Measurements from ENCODE around the gene OR10C1.
"Not testable (repeated sequence)": the region's sequence is repeated elsewhere in the genome, so short reads cannot be mapped to it uniquely, and the experiment has no call there.

OR10C1 gene, protein sequence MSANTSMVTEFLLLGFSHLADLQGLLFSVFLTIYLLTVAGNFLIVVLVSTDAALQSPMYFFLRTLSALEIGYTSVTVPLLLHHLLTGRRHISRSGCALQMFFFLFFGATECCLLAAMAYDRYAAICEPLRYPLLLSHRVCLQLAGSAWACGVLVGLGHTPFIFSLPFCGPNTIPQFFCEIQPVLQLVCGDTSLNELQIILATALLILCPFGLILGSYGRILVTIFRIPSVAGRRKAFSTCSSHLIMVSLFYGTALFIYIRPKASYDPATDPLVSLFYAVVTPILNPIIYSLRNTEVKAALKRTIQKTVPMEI

DNA sequence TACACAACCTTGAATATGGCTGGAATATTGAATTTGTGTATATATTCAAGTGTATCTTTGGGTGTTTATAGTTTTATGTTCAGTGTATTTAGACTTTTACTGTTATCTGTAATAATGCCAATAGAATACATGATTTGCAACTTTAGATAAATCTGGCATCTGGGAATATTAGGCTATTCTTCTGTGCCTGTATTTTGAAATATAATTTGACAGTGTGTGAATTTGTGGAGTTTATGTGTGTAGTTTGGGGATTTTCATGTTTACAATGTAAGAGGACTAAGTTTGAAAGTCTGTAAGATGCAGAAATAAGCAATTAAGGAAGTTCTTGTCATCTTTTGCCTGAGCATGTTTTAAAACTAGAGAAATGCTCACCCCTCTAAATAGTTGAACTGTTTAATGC lies at the start of gene OR10C1:
OR10C1 (plus strand) TSS at position 301 of the 400 bp plus-strand sequence. CDS start 710 bp downstream, outside the sequence.
- DNase-seq (ENCODE audit: low spot score): no peak
- no peaks in the 10 kb centered on the region for H3K9me3 Mint-ChIP-seq
- H3K36me3 Mint-ChIP-seq (ENCODE audit: low read depth): no peaks in the 10 kb centered on the region
- H3K4me1 Mint-ChIP-seq (ENCODE audit: low read depth): no peaks in the 10 kb centered on the region
- no peak within 1 kb of the TSS for H3K4me3 Mint-ChIP-seq
- H3K27me3 Mint-ChIP-seq (ENCODE audit: low read depth): peaks cover 4% of the 10 kb centered on the region
- no peak within 1 kb of the TSS for H3K27ac Mint-ChIP-seq

DNA sequence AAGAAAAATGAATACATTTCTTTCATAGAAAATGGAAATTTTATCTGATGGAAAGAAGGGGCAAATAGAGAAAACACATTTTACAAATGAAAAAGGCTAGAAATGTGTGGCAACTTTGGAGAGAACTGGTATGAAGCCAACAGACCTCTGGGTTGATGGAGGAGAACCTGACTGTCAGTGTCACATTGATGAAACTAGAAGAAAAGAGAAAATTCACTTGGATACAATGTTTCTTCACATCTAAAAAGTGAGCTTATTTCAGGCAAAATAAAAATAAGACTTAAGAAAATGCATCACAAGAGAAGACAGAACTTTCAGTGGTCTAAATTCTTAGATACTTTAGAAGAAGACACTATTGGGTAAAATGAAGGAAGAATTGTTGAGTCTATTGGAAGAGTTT lies 43.8 kb upstream of the OR10C1 start, which contains the start of gene OR12D2:
OR12D2 (plus strand) TSS at position 301 of the 400 bp plus-strand sequence. CDS start 1,069 bp downstream, outside the sequence.
- Mint-ChIP-seq H3K27ac (no peak within 1 kb of the TSS), H3K4me1 (ENCODE audit: low read depth) (no peaks in the 10 kb centered on the region), H3K4me3 (no peak within 1 kb of the TSS), H3K36me3 (ENCODE audit: low read depth) (no peaks in the 10 kb centered on the region), H3K27me3 (ENCODE audit: low read depth) (peaks cover 12% of the 10 kb centered on the region), H3K9me3 (no peaks in the 10 kb centered on the region)
- DNase-seq (ENCODE audit: low spot score): no peak

- no peaks in the 10 kb centered on the region for H3K9me3 Mint-ChIP-seq
- peaks cover 13% of the 10 kb centered on the region for H3K27me3 Mint-ChIP-seq (ENCODE audit: low read depth)
- H3K4me3 Mint-ChIP-seq: no peak overlapping the region
- no peaks in the 10 kb centered on the region for H3K4me1 Mint-ChIP-seq (ENCODE audit: low read depth)
- H3K27ac Mint-ChIP-seq: no peak overlapping the region
- no peak for DNase-seq (ENCODE audit: low spot score)
- H3K36me3 Mint-ChIP-seq (ENCODE audit: low read depth): no peaks in the 10 kb centered on the region
Measured at GRCh38 chr6:29399525-29399924, 39.6 kb upstream of the OR10C1 start.

- Mint-ChIP-seq H3K27me3 (ENCODE audit: low read depth) (peaks cover 4% of the 10 kb centered on the region), H3K27ac (no peak overlapping the region), H3K4me3 (no peak overlapping the region), H3K9me3 (no peaks in the 10 kb centered on the region), H3K36me3 (ENCODE audit: low read depth) (no peaks in the 10 kb centered on the region), H3K4me1 (ENCODE audit: low read depth) (no peaks in the 10 kb centered on the region)
- DNase-seq (ENCODE audit: low spot score): no peak
Measured at GRCh38 chr6:29403801-29404200, 35.3 kb upstream of the OR10C1 start.

DNA sequence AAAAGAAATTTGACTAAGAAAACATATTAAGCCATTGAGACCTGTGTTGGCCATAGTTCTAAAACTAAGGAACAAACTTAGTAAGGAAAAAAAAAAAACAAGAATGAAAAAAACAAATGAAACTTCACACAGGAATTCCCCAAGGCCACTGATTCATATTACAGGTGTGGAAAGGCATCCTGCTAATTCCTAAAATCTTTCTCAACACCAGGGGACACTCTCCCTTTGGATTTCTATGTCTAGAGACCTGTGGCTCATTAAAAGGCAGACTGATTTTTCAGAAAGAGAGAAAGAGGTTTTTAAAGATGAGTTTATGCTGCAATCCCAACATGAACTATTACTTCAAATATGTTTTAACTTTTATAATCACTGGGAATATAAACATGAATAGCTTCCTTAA lies 24.5 kb upstream of the OR10C1 start, which contains the start of gene OR12D1:
OR12D1 (plus strand) TSS at position 341 of the 400 bp plus-strand sequence.
- Mint-ChIP-seq H3K27ac (no peak within 1 kb of the TSS), H3K4me1 (ENCODE audit: low read depth) (no peaks in the 10 kb centered on the region), H3K9me3 (peaks cover 9% of the 10 kb centered on the region), H3K36me3 (ENCODE audit: low read depth) (no peaks in the 10 kb centered on the region), H3K4me3 (no peak within 1 kb of the TSS), H3K27me3 (ENCODE audit: low read depth) (peaks cover 1% of the 10 kb centered on the region)
- DNase-seq (ENCODE audit: low spot score): no peak

GRCh38 chr6:29419516-29419915 lies 19.6 kb upstream of the OR10C1 start:
- H3K4me3 Mint-ChIP-seq: no peak overlapping the region
- no peak overlapping the region for H3K27ac Mint-ChIP-seq
- H3K4me1 Mint-ChIP-seq (ENCODE audit: low read depth): no peaks in the 10 kb centered on the region
- DNase-seq (ENCODE audit: low spot score): no peak
- no peaks in the 10 kb centered on the region for H3K36me3 Mint-ChIP-seq (ENCODE audit: low read depth)
- no peaks in the 10 kb centered on the region for H3K9me3 Mint-ChIP-seq
- peaks cover 2% of the 10 kb centered on the region for H3K27me3 Mint-ChIP-seq (ENCODE audit: low read depth)

DNA sequence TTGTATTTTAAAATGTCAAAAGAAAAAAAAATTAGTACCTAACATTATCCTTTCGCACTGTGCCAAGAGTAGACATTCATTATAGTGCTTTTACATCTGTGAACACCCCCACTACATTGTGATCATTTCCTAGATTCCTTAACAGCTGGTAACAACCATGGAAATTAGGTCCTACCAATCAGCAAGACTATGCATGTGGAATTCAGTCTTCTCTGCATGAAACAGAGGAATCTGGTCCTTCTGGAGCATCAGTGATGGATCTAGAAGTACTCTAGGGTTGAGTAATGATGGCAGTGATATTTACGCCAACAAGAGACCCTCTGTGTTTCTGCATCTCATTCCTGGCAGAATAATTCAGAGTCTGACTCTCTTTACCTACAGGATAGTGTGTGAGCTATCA lies 14.9 kb upstream of the OR10C1 start:
- Mint-ChIP-seq H3K4me3 (no peak overlapping the region), H3K27ac (no peak overlapping the region), H3K9me3 (no peaks in the 10 kb centered on the region), H3K36me3 (ENCODE audit: low read depth) (no peaks in the 10 kb centered on the region), H3K4me1 (ENCODE audit: low read depth) (no peaks in the 10 kb centered on the region), H3K27me3 (ENCODE audit: low read depth) (peaks cover 2% of the 10 kb centered on the region)
- no peak for DNase-seq (ENCODE audit: low spot score)

GRCh38 chr6:29424575-29424974 lies 14.5 kb upstream of the OR10C1 start:
- no peak overlapping the region for H3K27ac Mint-ChIP-seq
- H3K36me3 Mint-ChIP-seq (ENCODE audit: low read depth): no peaks in the 10 kb centered on the region
- H3K4me3 Mint-ChIP-seq: no peak overlapping the region
- no peak for DNase-seq (ENCODE audit: low spot score)
- no peaks in the 10 kb centered on the region for H3K9me3 Mint-ChIP-seq
- H3K27me3 Mint-ChIP-seq (ENCODE audit: low read depth): peaks cover 2% of the 10 kb centered on the region
- H3K4me1 Mint-ChIP-seq (ENCODE audit: low read depth): no peaks in the 10 kb centered on the region

- H3K27me3 Mint-ChIP-seq (ENCODE audit: low read depth): peaks cover 3% of the 10 kb centered on the region
- no peak overlapping the region for H3K27ac Mint-ChIP-seq
- no peak for DNase-seq (ENCODE audit: low spot score)
- no peaks in the 10 kb centered on the region for H3K36me3 Mint-ChIP-seq (ENCODE audit: low read depth)
- no peaks in the 10 kb centered on the region for H3K9me3 Mint-ChIP-seq
- H3K4me3 Mint-ChIP-seq: no peak overlapping the region
- no peaks in the 10 kb centered on the region for H3K4me1 Mint-ChIP-seq (ENCODE audit: low read depth)
Measured at GRCh38 chr6:29425075-29425474, 14.0 kb upstream of the OR10C1 start.

GRCh38 chr6:29426654-29427053 lies 12.5 kb upstream of the OR10C1 start:
- Mint-ChIP-seq H3K27me3 (ENCODE audit: low read depth) (peaks cover 5% of the 10 kb centered on the region), H3K27ac (no peak overlapping the region), H3K4me3 (no peak overlapping the region), H3K9me3 (no peaks in the 10 kb centered on the region), H3K4me1 (ENCODE audit: low read depth) (no peaks in the 10 kb centered on the region), H3K36me3 (ENCODE audit: low read depth) (no peaks in the 10 kb centered on the region)
- DNase-seq (ENCODE audit: low spot score): no peak

- DNase-seq (ENCODE audit: low spot score); H3K4me1 Mint-ChIP-seq (ENCODE audit: low read depth); H3K4me3 Mint-ChIP-seq; H3K27ac Mint-ChIP-seq; H3K36me3 Mint-ChIP-seq (ENCODE audit: low read depth); H3K9me3 Mint-ChIP-seq; H3K27me3 Mint-ChIP-seq (ENCODE audit: low read depth): not testable (repeated sequence)
Measured at GRCh38 chr6:29436730-29437129, 2.4 kb upstream of the OR10C1 start.

DNA sequence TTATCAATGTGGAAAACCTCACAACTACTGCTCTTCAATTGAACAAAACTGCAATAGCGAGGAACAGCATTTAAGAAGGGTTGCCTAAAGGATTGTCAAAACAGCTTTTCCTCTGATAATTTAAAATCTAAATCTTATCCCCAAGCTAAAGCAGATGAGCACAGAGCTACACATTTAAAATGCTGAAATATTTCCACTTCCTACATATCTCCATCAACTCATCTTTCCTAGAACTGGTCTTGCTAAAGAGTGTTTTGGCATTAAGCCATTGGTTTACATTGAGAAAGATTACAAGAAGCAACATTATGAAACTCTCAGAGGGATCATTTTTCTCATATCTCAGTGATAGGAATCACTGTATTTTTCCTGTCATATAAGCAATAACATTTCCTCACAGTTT lies 3.6 kb downstream of the OR10C1 start:
- H3K36me3 Mint-ChIP-seq (ENCODE audit: low read depth): no peaks in the 10 kb centered on the region
- no peaks in the 10 kb centered on the region for H3K9me3 Mint-ChIP-seq
- H3K27me3 Mint-ChIP-seq (ENCODE audit: low read depth): peaks cover 2% of the 10 kb centered on the region
- no peaks in the 10 kb centered on the region for H3K4me1 Mint-ChIP-seq (ENCODE audit: low read depth)
- H3K27ac Mint-ChIP-seq: no peak overlapping the region
- no peak for DNase-seq (ENCODE audit: low spot score)
- H3K4me3 Mint-ChIP-seq: no peak overlapping the region

GRCh38 chr6:29444031-29444430 lies 4.9 kb downstream of the OR10C1 start:
- H3K27ac Mint-ChIP-seq; DNase-seq (ENCODE audit: low spot score); H3K9me3 Mint-ChIP-seq; H3K4me1 Mint-ChIP-seq (ENCODE audit: low read depth); H3K4me3 Mint-ChIP-seq; H3K27me3 Mint-ChIP-seq (ENCODE audit: low read depth); H3K36me3 Mint-ChIP-seq (ENCODE audit: low read depth): not testable (repeated sequence)

DNA sequence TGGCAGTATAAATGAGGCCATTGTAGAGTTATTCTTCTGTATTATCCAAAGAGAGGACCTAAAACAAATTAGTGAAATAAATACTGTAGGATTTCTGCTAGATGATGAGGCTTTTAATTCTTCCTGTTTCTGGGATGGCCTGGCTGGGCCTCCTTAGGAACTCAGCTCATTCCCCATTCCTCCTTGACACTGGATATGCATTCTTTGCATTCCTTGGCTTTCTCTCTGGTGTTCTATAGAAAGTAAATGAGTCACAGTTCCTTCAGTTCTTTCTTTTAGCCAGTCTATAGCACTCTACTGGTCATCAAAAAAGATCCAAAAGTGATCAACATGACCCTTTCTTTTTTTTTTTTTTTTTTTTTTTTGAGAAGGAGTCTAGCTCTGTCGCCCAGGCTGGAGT lies 8.6 kb downstream of the OR10C1 start:
- Mint-ChIP-seq H3K4me1 (ENCODE audit: low read depth) (no peaks in the 10 kb centered on the region), H3K27me3 (ENCODE audit: low read depth) (peaks cover 5% of the 10 kb centered on the region), H3K9me3 (peaks cover 5% of the 10 kb centered on the region), H3K36me3 (ENCODE audit: low read depth) (no peaks in the 10 kb centered on the region), H3K4me3 (no peak overlapping the region), H3K27ac (no peak overlapping the region)
- no peak for DNase-seq (ENCODE audit: low spot score)
